Endodermal cell (in vitro differentiated cells): ENCODE measurements around the gene PPP4C. TPM values are rescaled to one million over a fixed set of nuclear protein-coding genes. Genes with fewer than 3 reads are reported as not detected.
"Not testable (repeated sequence)": the region's sequence is repeated elsewhere in the genome, so short reads cannot be mapped to it uniquely, and the experiment has no call there.

Experiments
- DNase-seq: peaks from one replicate; pipeline ENCODE4 v3.0.0-alpha.2; 2017
- H3K27ac ChIP-seq: 2 replicates; pipeline ENCODE4 v1.5.1; 2013; ENCODE audit warnings: mild to moderate bottlenecking, low read depth, low read length, moderate library complexity
- H3K27me3 ChIP-seq: 2 replicates; pipeline ENCODE4 v1.6.1; 2013; ENCODE audit warnings: mild to moderate bottlenecking, low read length, moderate library complexity; ENCODE audit not compliant: insufficient read depth, control insufficient read depth, poor library complexity, severe bottlenecking
- H3K36me3 ChIP-seq: 2 replicates; pipeline ENCODE4 v1.7.0; 2013; ENCODE audit warnings: mild to moderate bottlenecking, low read length, moderate library complexity; ENCODE audit not compliant: control insufficient read depth, insufficient read depth
- H3K4me1 ChIP-seq: one replicate; pipeline ENCODE4 v1.7.0; 2013; ENCODE audit warnings: low read length; ENCODE audit not compliant: control insufficient read depth, insufficient read depth
- H3K4me3 ChIP-seq: 2 replicates; pipeline ENCODE4 v1.5.1; 2013; ENCODE audit warnings: mild to moderate bottlenecking, low read length, moderate library complexity
- H3K9ac ChIP-seq: 2 replicates; pipeline ENCODE4 v1.6.1; 2013; ENCODE audit warnings: mild to moderate bottlenecking, low read length, moderate library complexity; ENCODE audit not compliant: poor library complexity, severe bottlenecking; ENCODE audit errors: extremely low read depth
- H3K9me3 ChIP-seq: 2 replicates; pipeline ENCODE4 v1.6.1; 2013; ENCODE audit warnings: mild to moderate bottlenecking, low read length, moderate library complexity; ENCODE audit not compliant: control insufficient read depth
- H3K27ac Mint-ChIP-seq: 2 replicates; pipeline ENCODE4 v1.8.0; 2020; ENCODE audit warnings: mixed read lengths
- H3K27me3 Mint-ChIP-seq: 2 replicates; pipeline ENCODE4 v1.8.0; 2021; ENCODE audit warnings: mild to moderate bottlenecking, mixed read lengths; ENCODE audit not compliant: insufficient read depth
- H3K36me3 Mint-ChIP-seq: 2 replicates; pipeline ENCODE4 v1.8.0; 2020; ENCODE audit warnings: low read depth, mixed read lengths
- H3K4me1 Mint-ChIP-seq: 2 replicates; pipeline ENCODE4 v1.8.0; 2020; ENCODE audit warnings: mixed read lengths
- H3K4me3 Mint-ChIP-seq: 2 replicates; pipeline ENCODE4 v1.8.0; 2020; ENCODE audit warnings: mild to moderate bottlenecking, moderate library complexity, mixed read lengths
- H3K9me3 Mint-ChIP-seq: 2 replicates; pipeline ENCODE4 v1.8.0; 2020; ENCODE audit warnings: mild to moderate bottlenecking, mixed read lengths
- WGBS, 2 experiments: methylation state at CpG; one replicate each; pipeline versions ENCODE4 v1.1.5 to v1.1.7; 2013; ENCODE audit warnings: missing lambda C conversion rate in 2 of 2, mixed read lengths in 1 of 2; ENCODE audit not compliant: insufficient coverage in 1 of 2, insufficient read length in 1 of 2; 5-methylcytosine and 5-hydroxymethylcytosine counted together
- total RNA-seq, 2 donors: library from RNA; stranded (reverse); fragmentation: NEBNext Ultra II Directional in 1 of 2; extraction: Animal tissue kit (Norgen Biotek cat#: 25700) in 1 of 2; gene quantifications; 2 replicates in 1 of 2; 3 replicates in 1 of 2; pipeline ENCODE4 v1.2.1, GENCODE V29; 2021
- TF ChIP-seq, protein P1 (sequence below): fragments of 200-600 bp; sonication (generic); conservative IDR thresholded peaks from 2 replicates; pipeline ENCODE4 v1.5.0; 2021; ENCODE audit warnings: antibody characterized with exemption, mild to moderate bottlenecking

The PPP4C gene
- total RNA-seq, 2 donors from 2014 or later = 150 to 151 TPM

DNA sequence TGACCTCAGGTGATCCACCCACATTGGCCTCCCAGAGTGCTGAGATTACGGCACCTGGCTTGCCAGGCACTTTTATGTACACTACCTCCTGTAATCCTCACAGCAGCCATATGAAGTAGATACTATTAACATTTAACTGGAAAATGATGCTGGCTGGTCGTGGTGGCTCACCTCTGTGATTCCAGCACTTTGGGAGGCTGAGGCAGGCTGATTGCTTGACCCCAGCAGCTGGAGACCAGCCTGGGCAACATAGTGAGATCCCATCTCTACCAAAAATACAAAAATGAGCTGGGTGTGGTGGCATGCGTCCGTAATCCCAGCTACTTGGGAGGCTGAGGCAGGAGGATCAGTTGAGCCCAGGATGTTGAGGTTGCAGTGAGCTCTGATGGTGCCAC lies 49.2 kb downstream of the PPP4C start:
- Histone ChIP-seq H3K36me3 (no peaks in the 10 kb centered on the region), H3K27me3 (no peaks in the 10 kb centered on the region), H3K4me3 (no peak overlapping the region), H3K27ac (no peak overlapping the region), H3K4me1 (no peaks in the 10 kb centered on the region), H3K9me3 (no peaks in the 10 kb centered on the region), H3K9ac (no peak overlapping the region)
- Mint-ChIP-seq H3K4me1 (peaks cover 8% of the 10 kb centered on the region), H3K27me3 (no peaks in the 10 kb centered on the region), H3K36me3 (peaks cover 2% of the 10 kb centered on the region), H3K27ac (no peak overlapping the region), H3K9me3 (no peaks in the 10 kb centered on the region), H3K4me3 (no peak overlapping the region)
- TF ChIP-seq, protein P1, sequence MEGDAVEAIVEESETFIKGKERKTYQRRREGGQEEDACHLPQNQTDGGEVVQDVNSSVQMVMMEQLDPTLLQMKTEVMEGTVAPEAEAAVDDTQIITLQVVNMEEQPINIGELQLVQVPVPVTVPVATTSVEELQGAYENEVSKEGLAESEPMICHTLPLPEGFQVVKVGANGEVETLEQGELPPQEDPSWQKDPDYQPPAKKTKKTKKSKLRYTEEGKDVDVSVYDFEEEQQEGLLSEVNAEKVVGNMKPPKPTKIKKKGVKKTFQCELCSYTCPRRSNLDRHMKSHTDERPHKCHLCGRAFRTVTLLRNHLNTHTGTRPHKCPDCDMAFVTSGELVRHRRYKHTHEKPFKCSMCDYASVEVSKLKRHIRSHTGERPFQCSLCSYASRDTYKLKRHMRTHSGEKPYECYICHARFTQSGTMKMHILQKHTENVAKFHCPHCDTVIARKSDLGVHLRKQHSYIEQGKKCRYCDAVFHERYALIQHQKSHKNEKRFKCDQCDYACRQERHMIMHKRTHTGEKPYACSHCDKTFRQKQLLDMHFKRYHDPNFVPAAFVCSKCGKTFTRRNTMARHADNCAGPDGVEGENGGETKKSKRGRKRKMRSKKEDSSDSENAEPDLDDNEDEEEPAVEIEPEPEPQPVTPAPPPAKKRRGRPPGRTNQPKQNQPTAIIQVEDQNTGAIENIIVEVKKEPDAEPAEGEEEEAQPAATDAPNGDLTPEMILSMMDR = no peak
- no peak for DNase-seq
- WGBS, 2 experiments = 93% methylated on average over 4 of the region's 4 CpGs; no CpG with 5 or more reads in 1 of the 2 experiments

DNA sequence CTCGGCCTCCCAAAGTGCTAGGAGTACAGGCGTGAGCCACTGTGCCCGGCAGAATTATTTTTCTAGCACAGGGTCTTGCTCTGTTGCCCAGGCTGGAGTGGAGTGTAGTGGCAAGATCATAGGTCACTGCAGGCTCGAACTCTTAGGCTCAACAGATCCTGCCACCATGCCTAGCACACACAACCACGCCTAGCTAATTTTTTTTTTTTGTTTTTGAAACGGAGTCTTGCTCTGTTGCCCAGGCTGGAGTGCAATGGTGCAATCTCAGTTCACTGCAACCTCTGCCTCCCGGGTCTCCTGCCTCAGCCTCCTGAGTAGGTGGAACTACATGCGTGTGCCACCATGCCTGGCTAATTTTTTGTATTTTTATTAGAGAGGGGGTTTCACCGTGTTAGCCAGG lies 49.9 kb downstream of the PPP4C start:
- H3K27ac Mint-ChIP-seq, H3K9me3 Mint-ChIP-seq, H3K27me3 Mint-ChIP-seq, H3K9me3 ChIP-seq, H3K4me3 ChIP-seq, H3K4me1 Mint-ChIP-seq, H3K36me3 ChIP-seq, H3K27ac ChIP-seq, H3K4me3 Mint-ChIP-seq, H3K4me1 ChIP-seq, H3K27me3 ChIP-seq, H3K9ac ChIP-seq, H3K36me3 Mint-ChIP-seq, DNase-seq: not testable (repeated sequence)
- WGBS, 2 experiments = 93 to 95% methylated on average over 3 to 9 of the region's 9 CpGs

DNA sequence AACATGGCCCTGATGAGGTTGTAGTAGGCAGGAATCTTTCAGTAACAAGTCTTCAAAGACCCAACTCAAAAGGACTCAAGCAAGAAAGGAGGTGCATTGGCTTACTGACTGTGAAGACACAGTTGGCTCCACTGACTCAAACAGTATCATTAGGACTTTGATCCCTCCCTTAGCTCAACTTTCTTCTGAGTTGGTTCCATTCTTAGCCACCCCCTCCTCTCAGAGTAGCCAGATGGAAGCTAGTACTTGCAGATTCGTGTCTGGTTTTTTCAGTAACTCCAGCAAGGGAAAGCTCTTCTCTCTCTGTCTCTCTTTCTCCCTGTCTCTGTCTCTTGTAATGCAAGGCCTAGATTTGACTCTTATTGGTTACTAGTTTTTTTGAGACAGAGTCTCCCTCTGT lies 52.2 kb downstream of the PPP4C start:
- Histone ChIP-seq H3K27ac (no peak overlapping the region), H3K36me3 (no peaks in the 10 kb centered on the region), H3K4me1 (no peaks in the 10 kb centered on the region), H3K9ac (no peak overlapping the region), H3K4me3 (no peak overlapping the region), H3K9me3 (no peaks in the 10 kb centered on the region), H3K27me3 (no peaks in the 10 kb centered on the region)
- Mint-ChIP-seq H3K36me3 (no peaks in the 10 kb centered on the region), H3K4me1 (peaks cover 6% of the 10 kb centered on the region), H3K27ac (no peak overlapping the region), H3K27me3 (no peaks in the 10 kb centered on the region), H3K4me3 (no peak overlapping the region), H3K9me3 (no peaks in the 10 kb centered on the region)
- no peak for DNase-seq
- TF ChIP-seq, protein P1 = no peak
- 75 to 96% methylated on average over 1 of the region's 1 CpG for WGBS, 2 experiments

DNA sequence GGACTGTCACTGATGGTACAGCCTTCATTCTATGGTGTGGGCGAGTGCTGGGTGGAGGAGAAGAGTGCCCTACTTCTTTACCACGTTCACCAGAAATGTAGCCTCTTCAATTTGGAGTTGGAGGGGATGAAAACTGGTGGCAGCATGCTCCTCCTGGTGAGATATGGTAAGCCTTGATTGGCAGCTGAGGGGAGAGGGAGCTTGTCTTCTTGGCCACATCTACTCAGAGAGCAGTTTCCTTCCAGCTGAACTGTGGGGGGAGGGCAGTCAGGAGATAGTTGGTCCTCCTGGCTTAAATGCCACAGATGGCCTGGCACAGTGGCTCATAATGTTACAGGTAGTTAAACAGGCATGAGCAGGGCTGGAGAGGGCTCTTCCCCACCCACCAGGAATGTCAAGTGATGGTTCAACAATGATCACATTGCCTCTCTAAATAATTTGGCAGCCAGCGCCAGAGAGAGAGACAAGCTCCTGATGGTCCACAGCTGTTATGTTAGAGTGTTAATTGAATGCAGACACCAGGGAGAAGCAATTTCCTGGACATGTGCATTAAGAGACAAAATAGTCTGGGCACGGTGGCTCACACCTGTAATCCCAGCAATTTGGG lies 56.2 kb downstream of the PPP4C start:
- no peak for DNase-seq
- Histone ChIP-seq H3K4me1 (no peaks in the 10 kb centered on the region), H3K27ac (no peak overlapping the region), H3K9me3 (no peaks in the 10 kb centered on the region), H3K9ac (no peak overlapping the region), H3K27me3 (no peaks in the 10 kb centered on the region), H3K4me3 (no peak overlapping the region), H3K36me3 (no peaks in the 10 kb centered on the region)
- H3K4me1 Mint-ChIP-seq = no peaks in the 10 kb centered on the region
- no peak overlapping the region for H3K4me3 Mint-ChIP-seq
- no peak overlapping the region for H3K27ac Mint-ChIP-seq
- no peaks in the 10 kb centered on the region for H3K36me3 Mint-ChIP-seq
- WGBS, 2 experiments = 93 to 97% methylated on average over 4 of the region's 4 CpGs
- peaks cover 1% of the 10 kb centered on the region for H3K27me3 Mint-ChIP-seq
- TF ChIP-seq, protein P1 = no peak
- H3K9me3 Mint-ChIP-seq = no peaks in the 10 kb centered on the region
